Stimulated activated naive CD8-positive, alpha-beta T cell treated with anti-CD3 and anti-CD28 coated beads, Interleukin-15, Interleukin-2, amounts not matched to agents 100 U/mL and 50 U/mL, for 24 hours (primary cell): Measurements from ENCODE around the gene RESP18.
A peak's percentile ranks its signal among the peaks of the same experiment; 100 is the strongest.
"Not testable (repeated sequence)": the region's sequence is repeated elsewhere in the genome, so short reads cannot be mapped to it uniquely, and the experiment has no call there.

ENCODE experiments used
- ATAC-seq: fragments of 150-1000 bp; cut with Tn5 transposase; one replicate; pipeline ENCODE4 v1.10.0; 2021
- DNase-seq: peaks from one replicate; pipeline ENCODE4 v3.0.0; 2021

Gene RESP18

GRCh38 chr2:219291910-219292490 lies 40.5 kb downstream of the RESP18 start:
- ATAC-seq (no peak), DNase-seq (no peak)

- ATAC-seq, result no peak
Observed at GRCh38 chr2:219291394-219291793, 41.1 kb downstream of the RESP18 start.

DNA sequence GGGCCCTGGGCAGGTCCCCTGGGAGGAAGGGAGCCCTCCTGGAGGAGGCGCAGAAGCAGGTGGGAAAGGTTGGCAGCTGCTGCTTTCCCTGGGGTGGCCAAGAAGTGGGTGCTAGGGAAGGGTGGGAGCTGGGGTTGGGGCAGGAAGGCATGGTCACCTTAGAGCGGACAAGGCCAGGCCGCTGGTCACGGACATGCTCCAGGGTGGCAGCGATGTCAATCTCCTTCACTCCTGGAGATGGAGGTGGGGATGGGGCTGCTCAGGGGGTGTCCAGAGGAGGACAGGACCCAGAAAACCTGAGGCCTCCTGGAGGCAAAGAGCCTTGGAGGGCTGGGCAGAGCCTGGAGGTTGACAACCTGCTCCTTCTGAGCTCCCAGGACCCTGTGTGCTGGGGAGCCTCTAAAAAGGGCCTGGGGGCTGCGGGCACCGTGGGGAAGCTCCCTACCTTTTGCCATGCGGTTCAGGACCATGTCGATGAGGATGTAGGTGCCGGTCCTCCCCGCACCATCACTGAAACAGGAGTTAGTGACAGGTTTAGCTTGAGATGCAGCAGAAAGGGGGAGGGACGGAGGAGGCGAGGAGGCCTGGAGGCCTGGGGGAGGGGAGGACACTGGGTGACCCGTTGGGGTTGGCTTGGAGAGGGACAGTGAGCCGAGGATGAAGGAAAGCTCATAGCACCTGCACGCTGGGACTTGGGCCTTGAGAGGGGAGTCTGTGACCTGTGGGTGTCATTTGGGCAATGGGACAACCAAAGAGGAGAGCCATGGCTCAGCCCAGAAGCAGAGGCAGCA lies 42.0 kb downstream of the RESP18 start:
- peak; percentile 1 for DNase-seq
- ATAC-seq, result no peak

More at GRCh38 chr2:219291394-219291793, 41.1 kb downstream of the RESP18 start:
- no peak for DNase-seq

DNA sequence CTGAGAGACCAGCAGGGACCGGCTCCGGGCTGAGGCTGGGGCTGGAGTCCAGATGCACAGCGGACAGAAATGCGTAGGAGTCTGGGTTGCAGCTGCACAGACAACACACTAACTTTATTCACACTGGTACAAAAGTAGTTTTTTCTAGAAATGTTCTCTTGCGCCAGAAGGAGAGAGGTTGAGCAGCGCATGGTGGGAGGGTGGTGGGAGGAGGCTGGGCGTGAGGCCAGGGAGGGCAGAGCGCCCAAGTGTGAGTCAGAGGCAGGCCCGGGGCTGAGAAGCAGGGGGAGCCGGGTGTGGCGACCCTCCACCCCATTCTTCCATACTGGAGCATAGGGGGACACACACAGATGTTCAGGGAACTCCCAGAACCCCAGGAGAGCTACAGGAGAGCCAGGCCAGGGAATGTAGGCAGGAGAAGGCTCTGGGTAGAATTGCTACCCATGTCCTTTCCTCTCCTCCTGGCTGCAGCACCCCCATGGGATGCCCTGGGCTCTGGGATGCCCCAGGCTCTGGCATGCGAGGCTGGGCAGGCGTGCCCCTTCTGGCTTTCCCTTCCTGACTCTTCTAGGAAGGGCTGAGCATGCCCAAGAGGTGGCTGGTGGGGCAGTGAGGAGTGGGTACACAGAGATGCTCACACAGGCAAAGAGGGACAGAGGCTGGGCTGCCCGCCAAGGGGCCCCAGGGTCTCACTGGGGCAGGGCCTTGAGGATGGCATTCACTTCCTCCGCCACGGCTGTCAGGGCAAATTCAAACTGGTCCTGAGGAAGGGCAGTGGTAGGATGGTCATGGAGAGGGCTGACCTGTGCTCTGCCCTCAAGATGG lies 42.8 kb downstream of the RESP18 start:
- ATAC-seq (no peak), DNase-seq (peak; percentile 3)

- ATAC-seq (no peak), DNase-seq (no peak)
Observed at GRCh38 chr2:219289195-219289536, 43.4 kb downstream of the RESP18 start.

- DNase-seq, result no peak
- no peak for ATAC-seq
Observed at GRCh38 chr2:219287580-219288265, 44.8 kb downstream of the RESP18 start.

DNA sequence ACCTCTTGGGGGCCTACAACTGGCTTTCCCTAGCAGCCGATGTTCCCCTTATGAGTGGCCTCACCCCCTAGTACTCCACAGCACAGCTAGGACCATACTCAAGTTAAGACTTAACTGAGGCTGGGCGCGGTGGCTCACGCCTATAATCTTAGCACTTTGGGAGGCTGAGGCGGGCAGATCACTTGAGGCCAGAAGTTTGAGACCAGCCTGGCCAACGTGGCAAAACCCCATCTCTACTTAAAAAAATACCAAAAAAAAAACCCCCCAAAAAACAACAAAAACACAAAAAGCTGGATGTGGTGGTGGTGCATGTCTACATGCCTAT lies 45.5 kb downstream of the RESP18 start:
- ATAC-seq, result not testable (repeated sequence)

GRCh38 chr2:219286436-219287115 lies 46.0 kb downstream of the RESP18 start:
- ATAC-seq (no peak), DNase-seq (no peak)

More for the DNA sequence above, 45.5 kb downstream of the RESP18 start:
- DNase-seq, result not testable (repeated sequence)

- ATAC-seq (no peak), DNase-seq (no peak)
Observed at GRCh38 chr2:219285894-219286425, 46.6 kb downstream of the RESP18 start.

- no peak for ATAC-seq
- no peak for DNase-seq
Observed at GRCh38 chr2:219285373-219285735, 47.2 kb downstream of the RESP18 start.

GRCh38 chr2:219284501-219285372 lies 47.8 kb downstream of the RESP18 start:
- ATAC-seq, result no peak
- DNase-seq, result no peak

GRCh38 chr2:219282943-219283581 lies 49.5 kb downstream of the RESP18 start:
- DNase-seq (no peak), ATAC-seq (no peak)

GRCh38 chr2:219282375-219282774 lies 50.2 kb downstream of the RESP18 start:
- DNase-seq, result no peak
- no peak for ATAC-seq

DNA sequence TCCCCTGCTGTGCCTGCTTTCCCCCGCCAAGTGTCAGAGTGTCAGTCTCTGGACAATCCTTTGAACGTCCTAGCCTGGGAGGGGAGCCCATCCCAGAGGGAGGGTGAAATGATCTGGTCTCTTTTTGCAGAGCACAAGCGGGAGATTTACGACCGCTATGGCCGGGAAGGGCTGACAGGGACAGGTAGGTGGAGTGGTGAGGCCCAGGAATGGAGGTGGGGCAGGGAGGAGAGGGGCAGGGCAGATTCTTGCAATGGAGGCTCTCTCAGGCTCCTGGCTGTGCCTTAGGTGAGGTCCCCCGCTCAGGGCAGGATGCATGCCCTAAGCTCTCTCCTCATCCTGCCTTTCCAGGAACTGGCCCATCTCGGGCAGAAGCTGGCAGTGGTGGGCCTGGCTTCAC lies 51.0 kb downstream of the RESP18 start:
- no peak for ATAC-seq
- DNase-seq, result no peak

- no peak for ATAC-seq
- no peak for DNase-seq
Observed at GRCh38 chr2:219280651-219281050, 51.9 kb downstream of the RESP18 start.

- DNase-seq (no peak), ATAC-seq (no peak)
Observed at GRCh38 chr2:219279916-219280516, 52.5 kb downstream of the RESP18 start.

- peak; percentile 99 for DNase-seq
- ATAC-seq, result peak; percentile 90
Observed at GRCh38 chr2:219279151-219279915, 53.2 kb downstream of the RESP18 start, which contains the start of gene DNAJB2. Gene DNAJB2, plus strand, starts transcription at chr2:219279366. Its CDS starts 468 bp downstream, at chr2:219279834.

DNA sequence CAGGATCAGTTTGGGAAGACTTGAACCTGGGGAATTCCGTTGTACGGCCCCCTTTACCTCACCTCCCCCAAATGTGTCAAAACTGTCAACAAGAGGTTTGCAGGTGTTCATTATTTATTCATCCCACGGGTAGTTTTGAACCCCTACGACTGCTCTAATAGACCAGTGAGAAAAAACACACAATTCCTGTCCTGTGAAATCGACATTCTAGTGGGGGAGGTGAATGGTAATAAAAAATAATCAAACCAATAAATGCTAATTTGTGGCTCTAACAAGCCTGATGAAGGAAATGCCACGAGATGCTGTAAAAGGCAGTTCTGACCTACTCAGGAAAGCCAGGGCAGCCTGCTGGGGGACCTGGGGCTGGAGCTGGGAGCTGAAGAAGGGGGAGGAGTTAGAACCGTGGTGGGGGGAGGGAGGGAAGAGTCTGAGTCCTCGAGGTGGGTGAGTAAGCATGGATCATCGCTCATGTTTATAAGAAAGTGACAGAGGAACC lies 53.8 kb downstream of the RESP18 start:
- no peak for ATAC-seq
- DNase-seq, result no peak
